ENCODE results near the gene CFAP57.

DNA sequence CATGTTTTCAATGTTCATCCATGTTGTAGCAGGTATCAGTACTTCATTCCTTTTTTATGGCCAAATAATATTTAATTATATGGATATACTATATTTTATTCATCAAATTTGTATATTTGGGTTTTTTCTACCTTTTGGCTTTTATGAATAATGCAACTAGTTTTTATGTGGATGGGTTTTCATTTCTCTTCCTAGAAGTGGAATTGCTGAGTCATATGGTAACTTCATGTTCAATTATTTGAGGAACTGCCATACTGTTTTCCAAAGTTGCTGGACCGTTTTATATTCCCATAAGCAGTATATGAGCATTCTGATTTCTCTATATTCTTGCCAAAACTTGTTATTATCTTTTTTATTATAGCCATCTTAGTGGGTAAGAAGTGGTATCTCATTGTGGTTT is 16.0 kb downstream of the CFAP57 start:
- TF ChIP-seq POLR2AphosphoS5 (IDR thresholded peaks at IDR 0.05; ENCODE audit: low read depth, low read length) (no peak), POLR2A (IDR thresholded peaks at IDR 0.05; ENCODE audit: low read depth, low read length) (no peak)
